ENCODE results near the gene FASTK. TPM values are rescaled to one million over a fixed set of nuclear protein-coding genes. Genes with fewer than 3 reads are reported as not detected.

The FASTK gene
- total and polyA plus RNA-seq, 2 donors (not counting 3 experiments of a cell fraction or from before 2014, with no cell fraction given), result 73.3 to 113 TPM

GRCh38 chr7:151062111-151062398 is 18.6 kb downstream of the FASTK start:
- Histone ChIP-seq H3K9me1 (replicated peaks; ENCODE audit: control insufficient read depth, extremely low read depth, insufficient read depth, low read length) (no peaks in the 10 kb centered on the region), H2AFZ (ENCODE audit: low read depth, low read length) (no peak overlapping the region), H3K4me2 (ENCODE audit: insufficient read depth, low read length) (no peak overlapping the region), H3K9ac (replicated peaks; ENCODE audit: extremely low read depth, insufficient read depth, low read length) (no peak overlapping the region), H3K27ac (ENCODE audit: insufficient read depth, low read depth, low read length) (no peak overlapping the region), H3K9me3 (replicated peaks; ENCODE audit: control insufficient read depth, insufficient read depth, low read length) (no peaks in the 10 kb centered on the region), H3K4me1 (ENCODE audit: control insufficient read depth, extremely low read depth, insufficient read depth, low read length) (peaks cover 27% of the 10 kb centered on the region), H3K79me2 (ENCODE audit: control insufficient read depth, insufficient read depth, low read length) (peaks cover 34% of the 10 kb centered on the region), H4K20me1 (replicated peaks; ENCODE audit: control insufficient read depth, extremely low read depth, insufficient read depth, low read length) (no peaks in the 10 kb centered on the region), H3K4me3 (replicated peaks in 1 of 3; ENCODE audit: insufficient read depth in 1 of 3, low read depth in 1 of 3, low read length in 3 of 3) (no peak overlapping the region), H3K36me3 (ENCODE audit: control insufficient read depth in 2 of 2, extremely low read depth in 1 of 2, insufficient read depth in 2 of 2, low read length in 2 of 2) (peaks cover 6 to 28% of the 10 kb centered on the region in 2 experiments), H3K27me3 (ENCODE audit: control insufficient read depth in 2 of 2, insufficient read depth in 2 of 2, low read length in 2 of 2) (no peaks in the 10 kb centered on the region)
- dilution Hi-C loops (cut with MboI; ENCODE audit: extremely low pct_ligation_motif_present, low sequenced_read_pairs) (no loop called here), intact Hi-C loops (cut with micrococcal nuclease) (no loop called here)
- no TSS peak for BruUV-seq (replicated peaks)
- DNase-seq (ENCODE audit: low read depth, low spot score) (no peak), FAIRE-seq (no peak)
- ChIA-PET POLR2A (no interaction called here), CTCF (interaction anchor here (1.3 kb wide), 1 partner anchor 11 kb away, joined by 4 read pairs; no protein-coding TSS in a partner anchor)
- no peak for TF ChIP-seq MYC (IDR thresholded peaks at IDR 0.05; ENCODE audit: low read depth, low read length)

- TF ChIP-seq POLR2A (IDR thresholded peaks at IDR 0.05; ENCODE audit: low read depth, low read length), result no peak
- no peak for TF ChIP-seq GATA2 (IDR thresholded peaks at IDR 0.05; ENCODE audit: insufficient read depth, insufficient read length, low read depth, low read length)
- no peak for TF ChIP-seq MYC (IDR thresholded peaks at IDR 0.05; ENCODE audit: low read depth, low read length)
- no peak for TF ChIP-seq EZH2 (IDR thresholded peaks at IDR 0.05; ENCODE audit: borderline replicate concordance, low read depth, low read length, severe bottlenecking)
- no peak for TF ChIP-seq JUN (IDR thresholded peaks at IDR 0.05; ENCODE audit: borderline replicate concordance, insufficient read depth, insufficient read length, low read depth)
- TF ChIP-seq, protein P1, sequence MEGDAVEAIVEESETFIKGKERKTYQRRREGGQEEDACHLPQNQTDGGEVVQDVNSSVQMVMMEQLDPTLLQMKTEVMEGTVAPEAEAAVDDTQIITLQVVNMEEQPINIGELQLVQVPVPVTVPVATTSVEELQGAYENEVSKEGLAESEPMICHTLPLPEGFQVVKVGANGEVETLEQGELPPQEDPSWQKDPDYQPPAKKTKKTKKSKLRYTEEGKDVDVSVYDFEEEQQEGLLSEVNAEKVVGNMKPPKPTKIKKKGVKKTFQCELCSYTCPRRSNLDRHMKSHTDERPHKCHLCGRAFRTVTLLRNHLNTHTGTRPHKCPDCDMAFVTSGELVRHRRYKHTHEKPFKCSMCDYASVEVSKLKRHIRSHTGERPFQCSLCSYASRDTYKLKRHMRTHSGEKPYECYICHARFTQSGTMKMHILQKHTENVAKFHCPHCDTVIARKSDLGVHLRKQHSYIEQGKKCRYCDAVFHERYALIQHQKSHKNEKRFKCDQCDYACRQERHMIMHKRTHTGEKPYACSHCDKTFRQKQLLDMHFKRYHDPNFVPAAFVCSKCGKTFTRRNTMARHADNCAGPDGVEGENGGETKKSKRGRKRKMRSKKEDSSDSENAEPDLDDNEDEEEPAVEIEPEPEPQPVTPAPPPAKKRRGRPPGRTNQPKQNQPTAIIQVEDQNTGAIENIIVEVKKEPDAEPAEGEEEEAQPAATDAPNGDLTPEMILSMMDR (IDR thresholded peaks at IDR 0.05; ENCODE audit: extremely low read depth in 1 of 2, insufficient read depth in 1 of 2, low read depth in 1 of 2, low read length in 2 of 2), result no peak
- no peak for TF ChIP-seq POLR2AphosphoS5 (IDR thresholded peaks at IDR 0.05; ENCODE audit: insufficient read depth, low read depth, low read length)
- TF ChIP-seq FOS (IDR thresholded peaks at IDR 0.05; ENCODE audit: borderline replicate concordance, insufficient read depth, low read length), result no peak
- TF ChIP-seq MAX (IDR thresholded peaks at IDR 0.05; ENCODE audit: insufficient read depth, insufficient read length), result no peak
- ChIA-PET POLR2A (interaction anchor here (0.7 kb wide), 1 partner anchor 10 kb away, joined by 7 read pairs; no protein-coding TSS in a partner anchor), CTCF (interaction anchor here (0.9 to 1.6 kb wide), 6 partner anchors 10 to 51 kb away, joined by 3 to 8 read pairs (median 4); partner anchors contain the start of gene FASTK)
- Histone ChIP-seq H3K4me3 (replicated peaks in 1 of 3; ENCODE audit: insufficient read depth in 1 of 3, low read depth in 1 of 3, low read length in 3 of 3) (peak overlapping the region in 1 of 3 experiments; percentile 66), H3K4me2 (ENCODE audit: insufficient read depth, low read length) (peak overlapping the region; percentile 20), H3K9me1 (replicated peaks; ENCODE audit: control insufficient read depth, extremely low read depth, insufficient read depth, low read length) (no peaks in the 10 kb centered on the region), H3K36me3 (ENCODE audit: control insufficient read depth in 2 of 2, extremely low read depth in 1 of 2, insufficient read depth in 2 of 2, low read length in 2 of 2) (peaks cover 3 to 25% of the 10 kb centered on the region in 2 experiments), H2AFZ (ENCODE audit: low read depth, low read length) (no peak overlapping the region), H3K9me3 (replicated peaks; ENCODE audit: control insufficient read depth, insufficient read depth, low read length) (no peaks in the 10 kb centered on the region), H3K4me1 (ENCODE audit: control insufficient read depth, extremely low read depth, insufficient read depth, low read length) (peaks cover 29% of the 10 kb centered on the region), H3K9ac (replicated peaks; ENCODE audit: extremely low read depth, insufficient read depth, low read length) (no peak overlapping the region), H3K27me3 (ENCODE audit: control insufficient read depth in 2 of 2, insufficient read depth in 2 of 2, low read length in 2 of 2) (no peaks in the 10 kb centered on the region), H4K20me1 (replicated peaks; ENCODE audit: control insufficient read depth, extremely low read depth, insufficient read depth, low read length) (no peaks in the 10 kb centered on the region), H3K79me2 (ENCODE audit: control insufficient read depth, insufficient read depth, low read length) (peaks cover 34% of the 10 kb centered on the region), H3K27ac (ENCODE audit: insufficient read depth, low read depth, low read length) (no peak overlapping the region)
- dilution Hi-C loops (cut with MboI; ENCODE audit: extremely low pct_ligation_motif_present, low sequenced_read_pairs) (no loop called here), intact Hi-C loops (cut with micrococcal nuclease) (loop anchor here (1.0 kb wide), 1 partner anchor 50 kb away; no protein-coding TSS in a partner anchor)
- DNase-seq (ENCODE audit: low read depth, low spot score), result no peak
- no TSS peak for BruUV-seq (replicated peaks)
- no peak for FAIRE-seq
Observed at GRCh38 chr7:151061213-151062110, 19.1 kb downstream of the FASTK start.
